ENCODE measurements around the gene RAB43. TPM values are rescaled to one million over a fixed set of nuclear protein-coding genes. Genes with fewer than 3 reads are reported as not detected.

RAB43 gene
- total and polyA plus RNA-seq, 4 donors, result 3.0 to 6.9 (median 4.4) TPM

GRCh38 chr3:129056451-129057173 lies 65.0 kb downstream of the RAB43 start:
- no peak for DNase-seq (ENCODE audit: low read depth in 4 of 6, low spot score in 6 of 6)
- no peak overlapping the region for H3K4me3 ChIP-seq (ENCODE audit: low read depth, low read length)
- H3K9me3 ChIP-seq (ENCODE audit: control insufficient read depth, insufficient read depth, low read length), result no peaks in the 10 kb centered on the region
- no peaks in the 10 kb centered on the region for H3K36me3 ChIP-seq (ENCODE audit: control insufficient read depth, insufficient read depth, low read length)
- no peaks in the 10 kb centered on the region for H3K27me3 ChIP-seq (ENCODE audit: control insufficient read depth, insufficient read depth, low read length)
- 69% methylated on average over 9 of the region's 9 CpGs for WGBS (ENCODE audit: insufficient coverage)
- no peak overlapping the region for H3K27ac ChIP-seq (ENCODE audit: low read depth, low read length)
- peaks cover 54% of the 10 kb centered on the region for H3K4me1 ChIP-seq (ENCODE audit: control insufficient read depth, insufficient read depth, low read length)

DNA sequence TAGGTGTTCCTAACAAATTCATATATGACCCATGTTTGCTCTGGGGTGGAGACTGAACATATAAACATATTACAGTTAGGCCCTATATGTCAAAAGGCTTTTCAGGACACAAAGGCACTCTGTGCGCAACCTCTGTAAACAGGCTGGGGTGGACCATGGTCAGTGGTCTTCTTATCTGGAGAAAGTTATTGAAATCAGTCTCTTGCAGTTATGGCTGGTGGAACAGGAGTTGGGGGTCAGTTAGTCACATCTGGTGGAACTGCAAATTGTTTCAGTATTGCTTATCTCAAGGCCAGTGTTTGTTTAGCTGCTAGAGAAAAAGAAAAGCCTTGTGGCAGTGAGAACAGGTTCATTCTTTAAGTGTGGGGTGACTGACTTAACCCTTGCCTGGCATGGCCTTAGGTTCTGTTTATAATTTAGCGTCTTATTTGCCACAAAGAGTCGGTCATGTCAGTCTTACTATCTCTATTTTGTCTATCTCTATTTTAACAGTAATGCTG lies 66.9 kb downstream of the RAB43 start:
- 100% methylated on average over 1 of the region's 3 CpGs for WGBS (ENCODE audit: insufficient coverage)

GRCh38 chr3:129052675-129053074 lies 68.9 kb downstream of the RAB43 start:
- peak overlapping the region; percentile 57 for H3K27ac ChIP-seq (ENCODE audit: low read depth, low read length)

More for the DNA sequence above, 66.9 kb downstream of the RAB43 start:
- H3K9me3 ChIP-seq (ENCODE audit: control insufficient read depth, insufficient read depth, low read length), result no peaks in the 10 kb centered on the region
- no peak for DNase-seq (ENCODE audit: low read depth in 4 of 6, low spot score in 6 of 6)
- H3K4me1 ChIP-seq (ENCODE audit: control insufficient read depth, insufficient read depth, low read length), result peaks cover 41% of the 10 kb centered on the region
- H3K27me3 ChIP-seq (ENCODE audit: control insufficient read depth, insufficient read depth, low read length), result no peaks in the 10 kb centered on the region
- no peak overlapping the region for H3K27ac ChIP-seq (ENCODE audit: low read depth, low read length)
- no peak overlapping the region for H3K4me3 ChIP-seq (ENCODE audit: low read depth, low read length)
- H3K36me3 ChIP-seq (ENCODE audit: control insufficient read depth, insufficient read depth, low read length), result no peaks in the 10 kb centered on the region

DNA sequence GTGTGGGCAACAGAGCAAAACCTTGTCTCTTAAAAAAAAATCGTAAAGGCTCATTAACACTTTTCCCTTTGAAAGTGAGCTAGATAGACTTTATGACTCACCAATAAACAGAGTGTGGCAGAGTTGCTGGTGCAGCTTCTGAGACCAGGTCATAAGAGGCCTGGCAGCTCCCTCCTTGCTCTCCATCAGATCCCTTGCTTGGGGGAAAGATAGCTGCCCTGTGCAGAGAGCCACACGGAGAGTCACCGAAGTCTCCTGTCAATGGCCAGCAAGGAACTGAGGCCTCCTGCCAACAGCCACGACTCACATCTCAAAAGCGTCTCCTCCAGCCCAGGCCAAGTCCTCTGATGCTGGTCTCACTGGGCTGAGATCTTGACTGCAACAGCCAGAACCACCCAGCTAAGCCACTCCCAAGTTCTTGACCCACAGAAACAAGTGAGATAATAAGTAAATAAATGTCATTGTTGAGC lies 69.7 kb downstream of the RAB43 start:
- H3K4me3 ChIP-seq (ENCODE audit: low read depth, low read length), result no peak overlapping the region
- DNase-seq (ENCODE audit: low read depth in 4 of 6, low spot score in 6 of 6), result no peak
- no peak overlapping the region for H3K27ac ChIP-seq (ENCODE audit: low read depth, low read length)
- peaks cover 20% of the 10 kb centered on the region for H3K4me1 ChIP-seq (ENCODE audit: control insufficient read depth, insufficient read depth, low read length)
- H3K27me3 ChIP-seq (ENCODE audit: control insufficient read depth, insufficient read depth, low read length), result peaks cover 2% of the 10 kb centered on the region
- 48% methylated on average over 5 of the region's 5 CpGs for WGBS (ENCODE audit: insufficient coverage)
- H3K9me3 ChIP-seq (ENCODE audit: control insufficient read depth, insufficient read depth, low read length), result no peaks in the 10 kb centered on the region
- no peaks in the 10 kb centered on the region for H3K36me3 ChIP-seq (ENCODE audit: control insufficient read depth, insufficient read depth, low read length)

More at GRCh38 chr3:129052675-129053074, 68.9 kb downstream of the RAB43 start:
- Histone ChIP-seq H3K36me3 (ENCODE audit: control insufficient read depth, insufficient read depth, low read length) (no peaks in the 10 kb centered on the region), H3K4me1 (ENCODE audit: control insufficient read depth, insufficient read depth, low read length) (peaks cover 21% of the 10 kb centered on the region), H3K4me3 (ENCODE audit: low read depth, low read length) (no peak overlapping the region), H3K9me3 (ENCODE audit: control insufficient read depth, insufficient read depth, low read length) (no peaks in the 10 kb centered on the region), H3K27me3 (ENCODE audit: control insufficient read depth, insufficient read depth, low read length) (no peaks in the 10 kb centered on the region)
- WGBS (ENCODE audit: insufficient coverage), result 78% methylated on average over 4 of the region's 6 CpGs
- DNase-seq (ENCODE audit: low read depth in 4 of 6, low spot score in 6 of 6), result peak in 3 of 6 donors; percentile 36 to 66 (median 66)

- peaks cover 22% of the 10 kb centered on the region for H3K4me1 ChIP-seq (ENCODE audit: control insufficient read depth, insufficient read depth, low read length)
- WGBS (ENCODE audit: insufficient coverage), result 91% methylated on average over 12 of the region's 12 CpGs
- no peaks in the 10 kb centered on the region for H3K36me3 ChIP-seq (ENCODE audit: control insufficient read depth, insufficient read depth, low read length)
- H3K27ac ChIP-seq (ENCODE audit: low read depth, low read length), result no peak overlapping the region
- H3K27me3 ChIP-seq (ENCODE audit: control insufficient read depth, insufficient read depth, low read length), result peaks cover 14% of the 10 kb centered on the region
- no peaks in the 10 kb centered on the region for H3K9me3 ChIP-seq (ENCODE audit: control insufficient read depth, insufficient read depth, low read length)
- H3K4me3 ChIP-seq (ENCODE audit: low read depth, low read length), result no peak overlapping the region
- DNase-seq (ENCODE audit: low read depth in 4 of 6, low spot score in 6 of 6), result no peak
Observed at GRCh38 chr3:129050556-129051295, 70.9 kb downstream of the RAB43 start.

GRCh38 chr3:129047553-129047839 lies 74.1 kb downstream of the RAB43 start:
- Histone ChIP-seq H3K9me3 (ENCODE audit: control insufficient read depth, insufficient read depth, low read length) (no peaks in the 10 kb centered on the region), H3K4me3 (ENCODE audit: low read depth, low read length) (no peak overlapping the region), H3K4me1 (ENCODE audit: control insufficient read depth, insufficient read depth, low read length) (peaks cover 10% of the 10 kb centered on the region), H3K36me3 (ENCODE audit: control insufficient read depth, insufficient read depth, low read length) (no peaks in the 10 kb centered on the region), H3K27me3 (ENCODE audit: control insufficient read depth, insufficient read depth, low read length) (peaks cover 22% of the 10 kb centered on the region), H3K27ac (ENCODE audit: low read depth, low read length) (no peak overlapping the region)
- DNase-seq (ENCODE audit: low read depth in 4 of 6, low spot score in 6 of 6), result no peak
- 98% methylated on average over 6 of the region's 6 CpGs for WGBS (ENCODE audit: insufficient coverage)

DNA sequence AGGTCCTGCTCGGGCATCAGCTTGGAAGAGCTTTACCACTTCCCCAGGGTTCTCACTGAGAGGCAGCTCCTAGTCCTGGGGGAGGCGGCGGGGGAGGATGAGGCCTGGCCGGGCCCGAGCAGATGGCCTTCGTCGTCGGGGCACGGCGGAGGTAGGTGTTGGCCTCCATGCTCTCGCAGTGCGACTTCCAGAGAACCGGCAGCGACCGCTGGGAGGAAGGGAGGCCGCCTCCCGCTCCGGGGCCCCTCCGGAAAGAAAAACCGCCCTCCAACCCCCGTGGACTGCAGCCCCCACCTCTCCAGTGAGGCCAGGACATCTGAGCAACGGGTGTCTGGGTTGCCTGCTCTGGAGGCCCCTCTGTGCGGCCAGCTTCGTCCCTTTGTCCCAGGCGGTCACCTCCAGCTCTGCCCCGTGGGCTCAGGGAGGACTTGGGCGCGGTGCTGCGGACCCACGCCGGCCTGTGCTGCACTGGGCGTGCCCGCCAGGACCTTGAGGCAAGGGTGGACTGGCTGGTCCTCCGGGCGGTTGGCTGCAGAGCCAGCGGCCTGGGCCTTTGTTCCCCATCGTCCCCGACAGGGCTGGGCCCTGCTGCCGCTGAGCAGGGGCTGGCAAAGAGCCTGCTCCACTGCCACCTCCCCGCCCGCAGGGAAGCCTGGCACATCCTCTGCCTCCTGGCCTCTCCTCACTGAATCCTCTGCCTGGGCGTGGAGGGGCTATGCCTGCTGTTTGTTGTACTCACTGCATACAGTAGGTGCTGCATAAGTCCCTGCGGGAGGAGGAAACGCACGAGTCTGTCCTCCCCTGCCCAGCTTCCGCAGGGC lies 74.7 kb downstream of the RAB43 start:
- no peaks in the 10 kb centered on the region for H3K36me3 ChIP-seq (ENCODE audit: control insufficient read depth, insufficient read depth, low read length)
- peaks cover 6% of the 10 kb centered on the region for H3K4me1 ChIP-seq (ENCODE audit: control insufficient read depth, insufficient read depth, low read length)
- no peak overlapping the region for H3K4me3 ChIP-seq (ENCODE audit: low read depth, low read length)
- H3K27ac ChIP-seq (ENCODE audit: low read depth, low read length), result no peak overlapping the region
- H3K9me3 ChIP-seq (ENCODE audit: control insufficient read depth, insufficient read depth, low read length), result no peaks in the 10 kb centered on the region
- H3K27me3 ChIP-seq (ENCODE audit: control insufficient read depth, insufficient read depth, low read length), result peaks cover 22% of the 10 kb centered on the region
- no peak for DNase-seq (ENCODE audit: low read depth in 4 of 6, low spot score in 6 of 6)
- WGBS (ENCODE audit: insufficient coverage), result 78% methylated on average over 39 of the region's 46 CpGs

DNA sequence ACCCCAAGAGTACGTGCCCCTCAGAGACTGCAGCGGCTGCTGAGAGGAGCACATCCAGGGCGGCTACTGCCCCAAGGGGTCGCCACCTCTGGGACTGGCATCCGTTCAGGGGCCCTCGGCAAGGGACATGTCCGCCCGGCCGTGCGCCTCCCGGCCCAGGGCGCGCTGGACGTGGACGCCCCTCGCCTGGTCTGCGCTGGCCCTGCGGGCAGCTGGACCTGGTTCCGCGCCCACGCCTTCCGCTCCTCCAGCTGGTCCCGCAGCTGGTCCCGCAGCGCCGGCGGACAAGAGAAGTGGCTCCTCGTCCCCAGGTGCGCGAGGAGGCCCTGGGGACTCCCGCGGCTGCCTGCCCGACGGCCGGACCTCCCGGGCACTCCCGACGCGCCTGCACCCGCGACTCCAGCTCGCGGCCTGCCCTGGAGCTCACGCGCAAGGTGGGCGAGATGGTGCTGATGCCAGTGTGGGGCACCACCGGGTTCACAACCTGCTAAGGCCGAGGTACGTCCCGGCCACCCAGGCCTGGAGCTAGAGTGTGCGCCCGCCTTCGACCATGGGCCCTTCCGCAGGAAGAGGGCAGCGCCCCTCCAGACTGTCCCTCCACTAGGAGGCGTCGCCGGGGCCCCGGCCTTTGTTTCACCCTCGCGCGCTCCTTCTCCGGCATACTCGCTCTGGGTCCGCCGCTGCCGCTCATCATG lies 75.4 kb downstream of the RAB43 start:
- Histone ChIP-seq H3K27ac (ENCODE audit: low read depth, low read length) (no peak overlapping the region), H3K27me3 (ENCODE audit: control insufficient read depth, insufficient read depth, low read length) (peaks cover 22% of the 10 kb centered on the region), H3K9me3 (ENCODE audit: control insufficient read depth, insufficient read depth, low read length) (no peaks in the 10 kb centered on the region), H3K4me3 (ENCODE audit: low read depth, low read length) (no peak overlapping the region), H3K4me1 (ENCODE audit: control insufficient read depth, insufficient read depth, low read length) (peaks cover 3% of the 10 kb centered on the region), H3K36me3 (ENCODE audit: control insufficient read depth, insufficient read depth, low read length) (no peaks in the 10 kb centered on the region)
- WGBS (ENCODE audit: insufficient coverage), result 20% methylated on average over 67 of the region's 67 CpGs
- DNase-seq (ENCODE audit: low read depth in 4 of 6, low spot score in 6 of 6), result no peak

DNA sequence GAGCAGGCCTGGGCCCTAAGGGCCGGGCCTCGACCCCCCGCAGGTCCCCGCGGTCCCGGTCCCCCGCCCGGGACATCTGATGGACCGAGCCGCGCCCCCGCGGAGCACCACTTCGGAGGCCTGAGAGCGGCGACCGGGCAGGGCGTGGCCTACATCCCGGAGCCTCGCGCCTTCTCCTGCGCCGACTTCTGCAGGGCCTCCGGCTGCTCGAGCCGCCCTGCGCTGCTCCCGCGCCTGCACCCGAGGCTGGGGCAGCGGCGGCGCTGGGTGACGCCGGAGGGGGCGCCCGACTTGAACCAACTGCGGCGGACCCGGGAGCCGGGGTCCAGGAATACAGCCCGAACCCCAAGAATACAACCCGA lies 75.9 kb downstream of the RAB43 start:
- Histone ChIP-seq H3K9me3 (ENCODE audit: control insufficient read depth, insufficient read depth, low read length) (no peaks in the 10 kb centered on the region), H3K4me3 (ENCODE audit: low read depth, low read length) (no peak overlapping the region), H3K27me3 (ENCODE audit: control insufficient read depth, insufficient read depth, low read length) (peaks cover 22% of the 10 kb centered on the region), H3K27ac (ENCODE audit: low read depth, low read length) (no peak overlapping the region), H3K4me1 (ENCODE audit: control insufficient read depth, insufficient read depth, low read length) (peaks cover 3% of the 10 kb centered on the region), H3K36me3 (ENCODE audit: control insufficient read depth, insufficient read depth, low read length) (peaks cover 2% of the 10 kb centered on the region)
- no peak for DNase-seq (ENCODE audit: low read depth in 4 of 6, low spot score in 6 of 6)
- WGBS (ENCODE audit: insufficient coverage), result 4% methylated on average over 40 of the region's 43 CpGs
